RWPE1 (cell line): ENCODE results near the gene HOXC9.

Experiments used
- CTCF ChIA-PET: fragments of 350-600 bp; sonication (Branson Sonifier 250); formaldehyde crosslinking; extraction: SDS; loops from one replicate; lab custom pipeline; 2021; lab: Yijun Ruan, JAX
- POLR2A ChIA-PET: fragments of 400-600 bp; formaldehyde crosslinking; extraction: SDS; loops from one replicate; lab custom pipeline; 2020; ENCODE audit warnings: antibody characterized with exemption; ENCODE audit not compliant: low non-redundant PET; lab: Yijun Ruan, JAX
- DNase-seq: peaks from one replicate; pipeline ENCODE4 v3.0.0; 2012; ENCODE audit warnings: low spot score
- H3K27ac ChIP-seq: fragments of 450-650 bp; 2 replicates; pipeline ENCODE4 v1.5.1; 2017
- TF ChIP-seq, protein P1 (sequence below): fragments of 450-650 bp; conservative IDR thresholded peaks from 2 replicates; pipeline ENCODE4 v1.5.1; 2017; ENCODE audit warnings: low read depth, mild to moderate bottlenecking

HOXC9 gene

GRCh38 chr12:53987787-53988230 is 12.2 kb upstream of the HOXC9 start:
- POLR2A ChIA-PET: no interaction called here
- DNase-seq: no peak

GRCh38 chr12:53988541-53989226 is 11.3 kb upstream of the HOXC9 start:
- CTCF ChIA-PET: interaction anchor here (0.6 to 1.5 kb wide), 5 partner anchors 11 to 213 kb away, joined by 3 to 9 read pairs (median 3); partner anchors contain the start of gene HOXC9
- no peak overlapping the region for H3K27ac ChIP-seq
- POLR2A ChIA-PET: no interaction called here
- DNase-seq: no peak
- TF ChIP-seq, protein P1, sequence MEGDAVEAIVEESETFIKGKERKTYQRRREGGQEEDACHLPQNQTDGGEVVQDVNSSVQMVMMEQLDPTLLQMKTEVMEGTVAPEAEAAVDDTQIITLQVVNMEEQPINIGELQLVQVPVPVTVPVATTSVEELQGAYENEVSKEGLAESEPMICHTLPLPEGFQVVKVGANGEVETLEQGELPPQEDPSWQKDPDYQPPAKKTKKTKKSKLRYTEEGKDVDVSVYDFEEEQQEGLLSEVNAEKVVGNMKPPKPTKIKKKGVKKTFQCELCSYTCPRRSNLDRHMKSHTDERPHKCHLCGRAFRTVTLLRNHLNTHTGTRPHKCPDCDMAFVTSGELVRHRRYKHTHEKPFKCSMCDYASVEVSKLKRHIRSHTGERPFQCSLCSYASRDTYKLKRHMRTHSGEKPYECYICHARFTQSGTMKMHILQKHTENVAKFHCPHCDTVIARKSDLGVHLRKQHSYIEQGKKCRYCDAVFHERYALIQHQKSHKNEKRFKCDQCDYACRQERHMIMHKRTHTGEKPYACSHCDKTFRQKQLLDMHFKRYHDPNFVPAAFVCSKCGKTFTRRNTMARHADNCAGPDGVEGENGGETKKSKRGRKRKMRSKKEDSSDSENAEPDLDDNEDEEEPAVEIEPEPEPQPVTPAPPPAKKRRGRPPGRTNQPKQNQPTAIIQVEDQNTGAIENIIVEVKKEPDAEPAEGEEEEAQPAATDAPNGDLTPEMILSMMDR: no peak

More at GRCh38 chr12:53987787-53988230, 12.2 kb upstream of the HOXC9 start:
- H3K27ac ChIP-seq: no peak overlapping the region
- TF ChIP-seq, protein P1: no peak
- CTCF ChIA-PET: interaction anchor here (0.6 to 3.7 kb wide), 8 partner anchors 12 to 241 kb away, joined by 3 to 25 read pairs (median 6); partner anchors contain the start of gene HOXC9

DNA sequence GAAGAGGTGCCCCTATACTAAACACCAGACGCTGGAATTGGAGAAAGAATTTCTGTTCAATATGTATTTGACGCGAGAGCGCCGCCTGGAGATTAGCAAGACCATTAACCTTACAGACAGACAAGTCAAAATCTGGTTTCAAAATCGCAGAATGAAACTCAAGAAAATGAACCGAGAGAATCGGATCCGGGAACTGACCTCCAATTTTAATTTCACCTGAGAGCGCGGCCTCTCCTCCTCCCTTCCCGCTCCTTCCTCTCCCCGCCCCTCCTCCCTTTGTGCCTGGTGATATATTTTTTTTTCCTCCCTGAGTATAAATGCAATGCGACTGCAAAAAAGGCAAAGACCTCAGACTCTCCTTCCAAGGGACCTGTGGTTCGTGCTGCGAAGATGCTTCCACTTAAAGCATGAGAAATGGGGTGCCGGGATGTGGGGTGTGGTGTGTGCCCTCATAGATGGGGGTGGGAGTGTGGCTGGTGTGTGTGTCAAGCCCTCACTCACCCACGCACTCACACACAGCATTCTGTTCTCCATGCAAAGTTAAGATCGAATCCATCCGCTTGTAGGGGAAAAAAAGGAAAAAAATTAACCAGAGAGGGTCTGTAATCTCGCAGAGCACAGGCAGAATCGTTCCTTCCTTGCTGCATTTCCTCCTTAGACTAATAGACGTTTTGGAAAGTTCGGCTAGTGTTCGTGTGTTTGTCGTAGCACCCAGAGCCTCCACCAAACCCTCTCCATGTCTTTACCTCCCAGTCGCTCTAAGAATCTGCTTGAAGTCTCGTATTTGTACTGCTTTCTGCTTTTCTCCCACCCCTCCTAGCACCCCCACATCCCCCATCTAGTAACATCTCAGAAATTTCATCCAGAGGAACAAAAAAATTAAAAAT is 10.5 kb upstream of the HOXC9 start:
- CTCF ChIA-PET: interaction anchor here (0.7 to 1.5 kb wide), 3 partner anchors 13 to 212 kb away, joined by 3 to 9 read pairs (median 9); no protein-coding TSS in a partner anchor
- DNase-seq: no peak

DNA sequence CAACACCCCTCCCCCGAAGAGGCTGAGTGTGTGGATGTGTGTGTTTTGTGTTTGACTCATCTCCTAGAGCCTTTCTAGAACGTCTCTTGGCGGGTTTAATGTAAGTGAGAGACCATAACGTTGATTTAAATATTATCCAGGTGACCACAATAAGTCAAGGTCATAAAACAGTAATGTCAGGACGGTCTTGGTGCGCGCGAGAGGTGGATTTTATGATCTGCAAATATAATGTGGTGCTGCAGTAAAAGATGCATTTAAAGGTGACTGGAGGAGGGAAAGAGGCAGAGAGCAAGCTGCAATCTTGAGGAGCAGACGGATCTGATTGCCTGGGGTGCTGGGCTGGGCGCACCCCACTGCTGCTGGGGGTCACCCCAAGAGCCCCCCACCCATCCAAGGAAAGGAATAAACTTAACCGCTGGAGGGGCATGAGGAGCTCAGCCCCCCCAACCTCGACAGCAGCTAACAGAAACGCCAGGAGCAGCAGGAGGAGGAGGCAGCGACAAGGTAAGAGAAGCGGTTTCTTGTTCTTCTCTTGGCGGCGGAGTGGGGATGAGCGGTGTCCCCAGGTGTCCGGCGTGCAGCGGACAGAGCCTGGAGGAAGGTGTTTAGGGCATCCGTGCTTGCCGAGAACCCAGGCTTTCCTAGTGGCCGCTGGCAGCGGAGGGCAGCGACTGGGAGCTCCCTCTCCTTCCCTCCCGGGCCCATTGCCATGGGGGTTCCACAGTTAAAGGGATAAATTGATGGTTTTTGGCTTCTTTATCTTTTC is 9.5 kb upstream of the HOXC9 start:
- ChIA-PET CTCF (interaction anchor here (0.6 to 2.0 kb wide), 4 partner anchors 12 to 218 kb away, joined by 3 to 9 read pairs (median 6); no protein-coding TSS in a partner anchor), POLR2A (interaction anchor here (0.6 kb wide), 1 partner anchor 202 kb away, joined by 5 read pairs; no protein-coding TSS in a partner anchor)

More for the DNA sequence above, 10.5 kb upstream of the HOXC9 start:
- TF ChIP-seq, protein P1: peak; percentile 57
- POLR2A ChIA-PET: no interaction called here
- no peak overlapping the region for H3K27ac ChIP-seq

DNA sequence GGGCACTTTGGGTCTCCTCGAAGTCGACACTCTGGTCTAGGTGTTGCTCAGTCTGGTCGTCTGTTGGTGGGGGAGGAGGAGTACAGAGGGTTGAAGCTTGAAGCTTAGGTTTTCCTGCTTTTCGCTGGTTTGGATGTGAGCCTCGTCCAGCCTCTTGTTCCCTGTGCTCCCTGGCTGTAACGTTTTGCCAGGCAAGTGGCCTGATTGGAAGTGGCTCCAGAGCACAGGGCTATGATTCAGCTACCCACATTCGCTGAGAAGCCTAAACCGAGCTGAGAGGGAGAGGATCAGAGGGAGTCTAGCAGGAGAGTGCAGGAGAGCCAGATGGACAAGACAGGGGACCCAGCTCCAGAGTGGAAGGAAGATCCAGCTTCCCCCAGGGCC is 8.9 kb upstream of the HOXC9 start:
- POLR2A ChIA-PET: interaction anchor here (0.6 kb wide), 1 partner anchor 202 kb away, joined by 5 read pairs; no protein-coding TSS in a partner anchor
- TF ChIP-seq, protein P1: no peak
- CTCF ChIA-PET: interaction anchor here (0.6 to 2.0 kb wide), 4 partner anchors 15 to 217 kb away, joined by 3 to 9 read pairs (median 4); no protein-coding TSS in a partner anchor
- H3K27ac ChIP-seq: no peak overlapping the region
- DNase-seq: no peak

More for the DNA sequence above, 9.5 kb upstream of the HOXC9 start:
- no peak for DNase-seq
- TF ChIP-seq, protein P1: no peak
- no peak overlapping the region for H3K27ac ChIP-seq
